ENCODE data around the gene COPE. TPM values are rescaled to one million over a fixed set of nuclear protein-coding genes. Genes with fewer than 3 reads are reported as not detected.

Gene COPE
- total RNA-seq, 6 donors from 2014 or later = 124 to 250 (median 191) TPM

DNA sequence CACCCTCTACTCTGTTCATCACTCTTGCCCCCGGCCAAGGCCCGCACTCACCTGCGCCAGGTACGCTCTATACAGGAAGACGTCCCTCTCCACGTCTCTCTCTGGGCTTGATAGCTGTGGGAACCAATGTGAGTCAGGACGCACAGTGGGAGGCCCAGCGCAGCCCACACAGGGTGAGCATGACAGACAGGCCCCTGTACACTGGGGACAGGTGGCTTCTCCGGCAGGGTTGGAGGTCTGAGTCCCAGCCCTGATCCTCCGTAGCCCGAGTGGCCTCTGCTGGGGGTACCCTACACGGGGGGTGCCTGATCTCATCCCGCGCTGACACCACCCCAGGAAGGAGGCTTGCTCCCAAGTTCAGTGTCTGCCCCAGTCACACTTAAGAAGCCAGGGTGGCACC is 6.3 kb downstream of the COPE start:
- Histone ChIP-seq H3K4me1 (peaks cover 8 to 33% (median 9%) of the 10 kb centered on the region in 4 donors), H3K36me3 (peaks cover 8 to 75% (median 39%) of the 10 kb centered on the region in 4 donors), H3K4me3 (no peak overlapping the region), H3K27ac (no peak overlapping the region), H3K27me3 (no peaks in the 10 kb centered on the region), H3K9me3 (no peaks in the 10 kb centered on the region)
- 96 to 98% methylated on average over 10 to 12 of the region's 14 CpGs for WGBS, 2 donors
- ATAC-seq (ENCODE audit: low FRiP score in 2 of 2) (no peak), DNase-seq (peak in 1 of 2 donors; percentile 49)
- TF ChIP-seq, protein P1, sequence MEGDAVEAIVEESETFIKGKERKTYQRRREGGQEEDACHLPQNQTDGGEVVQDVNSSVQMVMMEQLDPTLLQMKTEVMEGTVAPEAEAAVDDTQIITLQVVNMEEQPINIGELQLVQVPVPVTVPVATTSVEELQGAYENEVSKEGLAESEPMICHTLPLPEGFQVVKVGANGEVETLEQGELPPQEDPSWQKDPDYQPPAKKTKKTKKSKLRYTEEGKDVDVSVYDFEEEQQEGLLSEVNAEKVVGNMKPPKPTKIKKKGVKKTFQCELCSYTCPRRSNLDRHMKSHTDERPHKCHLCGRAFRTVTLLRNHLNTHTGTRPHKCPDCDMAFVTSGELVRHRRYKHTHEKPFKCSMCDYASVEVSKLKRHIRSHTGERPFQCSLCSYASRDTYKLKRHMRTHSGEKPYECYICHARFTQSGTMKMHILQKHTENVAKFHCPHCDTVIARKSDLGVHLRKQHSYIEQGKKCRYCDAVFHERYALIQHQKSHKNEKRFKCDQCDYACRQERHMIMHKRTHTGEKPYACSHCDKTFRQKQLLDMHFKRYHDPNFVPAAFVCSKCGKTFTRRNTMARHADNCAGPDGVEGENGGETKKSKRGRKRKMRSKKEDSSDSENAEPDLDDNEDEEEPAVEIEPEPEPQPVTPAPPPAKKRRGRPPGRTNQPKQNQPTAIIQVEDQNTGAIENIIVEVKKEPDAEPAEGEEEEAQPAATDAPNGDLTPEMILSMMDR (IDR thresholded peaks at IDR 0.05) = no peak
- TF ChIP-seq POLR2AphosphoS5 (IDR thresholded peaks at IDR 0.05) (no peak), POLR2A (IDR thresholded peaks at IDR 0.05) (no peak), EP300 (IDR thresholded peaks at IDR 0.05) (no peak)

DNA sequence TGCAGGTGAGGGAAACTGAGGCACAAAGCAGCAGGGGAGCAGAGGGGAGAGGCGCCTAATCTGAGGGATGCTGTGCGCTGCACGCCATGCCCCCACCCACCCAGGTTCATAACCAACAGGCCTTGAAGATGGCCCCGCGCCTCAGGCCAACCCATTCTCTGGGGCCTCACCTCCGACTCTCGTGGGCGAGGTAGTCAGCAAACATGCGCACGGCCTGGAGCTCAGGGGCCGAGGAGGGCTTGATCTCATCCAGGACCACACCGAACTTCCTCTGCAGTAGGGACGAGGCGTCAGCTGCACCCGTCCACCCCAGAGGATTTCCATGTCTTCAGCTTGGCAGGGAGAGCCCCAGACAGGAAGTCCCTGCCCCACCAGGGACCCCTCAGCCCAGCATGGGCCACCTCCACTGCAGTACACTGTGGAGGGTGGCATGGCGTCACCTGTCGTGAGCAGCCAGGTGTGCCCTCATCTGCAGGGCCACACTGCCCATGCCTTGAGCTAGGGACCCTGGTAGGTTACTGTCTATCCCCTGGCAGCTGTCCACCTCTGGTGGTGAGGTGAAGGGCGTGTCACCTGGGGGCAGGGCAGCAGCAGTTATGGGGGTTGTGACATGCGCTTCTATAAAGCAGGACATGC is 8.3 kb downstream of the COPE start:
- ATAC-seq (ENCODE audit: low FRiP score in 2 of 2) (no peak), DNase-seq (peak in 1 of 2 donors; percentile 51)
- Histone ChIP-seq H3K9me3 (no peaks in the 10 kb centered on the region), H3K4me3 (no peak overlapping the region), H3K27ac (no peak overlapping the region), H3K36me3 (peaks cover 8 to 91% (median 58%) of the 10 kb centered on the region in 4 donors), H3K27me3 (no peaks in the 10 kb centered on the region), H3K4me1 (peaks cover 0 to 17% (median 2%) of the 10 kb centered on the region in 4 donors)
- 89 to 95% methylated on average over 4 to 13 of the region's 19 CpGs for WGBS, 2 donors
- TF ChIP-seq EP300 (IDR thresholded peaks at IDR 0.05) (no peak), POLR2A (IDR thresholded peaks at IDR 0.05) (no peak)
- TF ChIP-seq, protein P1 (IDR thresholded peaks at IDR 0.05) = no peak

DNA sequence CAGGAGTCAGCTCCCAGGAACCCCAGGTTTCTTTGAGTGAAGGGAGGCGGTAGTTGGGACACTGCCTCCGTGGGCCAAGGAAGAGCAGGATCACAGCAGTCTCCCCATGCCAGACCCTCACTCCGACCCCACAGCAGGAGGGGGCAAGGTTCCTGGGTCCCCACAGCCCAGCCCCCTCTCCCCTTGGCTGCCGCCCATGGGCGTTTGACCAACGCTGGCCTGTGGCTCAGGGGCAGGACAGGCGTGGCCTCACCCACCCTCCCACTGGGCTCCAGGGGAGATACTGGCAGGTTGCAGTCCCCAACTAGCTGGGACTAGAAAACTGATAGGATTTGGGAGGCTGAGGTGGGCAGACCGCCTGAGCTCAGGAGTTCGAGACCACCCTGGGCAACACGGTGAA is 9.2 kb downstream of the COPE start:
- Histone ChIP-seq H3K4me3 (no peak overlapping the region), H3K4me1 (peaks cover 0 to 8% (median 0%) of the 10 kb centered on the region in 4 donors), H3K9me3 (no peaks in the 10 kb centered on the region), H3K27ac (no peak overlapping the region), H3K27me3 (no peaks in the 10 kb centered on the region), H3K36me3 (peaks cover 9 to 90% (median 60%) of the 10 kb centered on the region in 4 donors)
- no peak for ATAC-seq (ENCODE audit: low FRiP score in 2 of 2)
- 91 to 100% methylated on average over 3 to 10 of the region's 10 CpGs for WGBS, 2 donors
- DNase-seq = no peak
- TF ChIP-seq POLR2A (IDR thresholded peaks at IDR 0.05) = no peak
- no peak for TF ChIP-seq EP300 (IDR thresholded peaks at IDR 0.05)
- no peak for TF ChIP-seq POLR2AphosphoS5 (IDR thresholded peaks at IDR 0.05)
- TF ChIP-seq, protein P1 (IDR thresholded peaks at IDR 0.05) = no peak

DNA sequence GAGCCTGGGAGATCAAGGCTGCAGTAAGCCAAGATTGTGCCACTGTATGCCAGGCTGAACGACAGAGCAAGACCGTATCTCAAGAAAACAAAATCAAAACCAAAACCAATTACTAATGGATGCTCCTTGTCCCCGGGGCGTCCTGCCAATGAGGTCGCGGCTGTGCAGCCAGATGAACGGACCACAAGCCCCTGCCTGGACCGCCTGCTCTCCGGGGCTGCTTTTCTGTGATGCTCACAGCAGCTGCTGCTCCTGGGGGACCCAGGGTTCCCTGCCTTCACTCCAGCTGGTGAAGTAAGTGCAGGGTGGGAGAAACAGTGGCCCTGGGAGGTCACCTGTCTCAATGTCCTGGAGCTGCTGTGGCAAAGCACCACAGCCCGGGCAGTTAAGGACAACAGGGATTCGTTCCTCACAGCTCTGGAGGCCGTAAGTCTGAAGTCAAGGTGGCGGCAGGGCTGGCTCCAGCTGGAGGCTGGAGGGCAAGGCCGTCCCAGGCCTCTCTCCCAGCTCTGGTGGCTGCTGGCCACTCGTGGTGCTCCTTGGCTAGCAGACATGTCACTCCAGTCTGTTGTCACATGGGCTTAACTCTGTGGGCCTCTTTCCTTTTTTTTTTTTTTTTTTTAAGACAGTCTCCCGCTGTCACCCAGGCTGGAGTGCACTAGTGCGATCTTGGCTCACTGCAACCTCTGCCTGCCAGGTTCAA is 10.1 kb downstream of the COPE start:
- Histone ChIP-seq H3K4me1 (peaks cover 0 to 5% (median 0%) of the 10 kb centered on the region in 4 donors), H3K9me3 (no peaks in the 10 kb centered on the region), H3K27ac (no peak overlapping the region), H3K27me3 (no peaks in the 10 kb centered on the region), H3K4me3 (no peak overlapping the region), H3K36me3 (peaks cover 14 to 92% (median 66%) of the 10 kb centered on the region in 4 donors)
- DNase-seq (no peak), ATAC-seq (ENCODE audit: low FRiP score in 2 of 2) (no peak)
- 94 to 96% methylated on average over 17 of the region's 17 CpGs for WGBS, 2 donors
- TF ChIP-seq, protein P1 (IDR thresholded peaks at IDR 0.05) = no peak
- TF ChIP-seq EP300 (IDR thresholded peaks at IDR 0.05) (no peak), POLR2A (IDR thresholded peaks at IDR 0.05) (no peak), POLR2AphosphoS5 (IDR thresholded peaks at IDR 0.05) (no peak)
